T-helper 22 cell (primary cell): ENCODE results near the gene IL15.

ENCODE experiments used
- DNase-seq: peaks from one replicate; pipeline ENCODE4 v3.0.0-alpha.2; 2020; ENCODE audit warnings: low read depth

The IL15 gene

DNA sequence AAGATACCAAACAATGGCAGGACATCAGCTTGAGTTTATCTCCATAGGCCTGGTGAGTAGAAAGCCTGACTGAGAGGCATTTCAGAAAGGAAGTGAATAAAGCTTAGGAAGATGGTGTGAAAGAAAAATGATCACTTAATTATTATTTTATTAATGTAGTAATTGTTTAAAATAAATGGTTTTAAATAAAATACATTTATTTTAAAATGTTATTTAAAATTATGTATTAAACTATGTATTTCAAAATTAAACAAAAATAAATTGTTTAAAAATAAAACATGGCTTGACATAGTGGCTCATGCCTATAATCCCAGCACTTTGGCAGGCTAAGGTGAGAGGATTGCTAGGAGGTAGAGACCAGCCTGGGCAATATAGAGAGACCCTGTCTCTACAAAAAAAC is 145.8 kb downstream of the IL15 start:
- no peak for DNase-seq
